Measurements from ENCODE around the gene RPL5. TPM values are rescaled to one million over a fixed set of nuclear protein-coding genes. Genes with fewer than 3 reads are reported as not detected.
"Not testable (repeated sequence)": the region's sequence is repeated elsewhere in the genome, so short reads cannot be mapped to it uniquely, and the experiment has no call there.

Gene RPL5
- total RNA-seq, 1 experiment from 2014 or later: 1,480 TPM

GRCh38 chr1:92831762-92832536 is at the start of gene RPL5 (continued):
- TF ChIP-seq MAX (IDR thresholded peaks at IDR 0.05) (peak; percentile 99), SP1 (IDR thresholded peaks at IDR 0.05; ENCODE audit: low read depth) (peak; percentile 85), ZFX (IDR thresholded peaks at IDR 0.05) (peak; percentile 94), ELF1 (IDR thresholded peaks at IDR 0.05; ENCODE audit: borderline replicate concordance, low read depth) (no peak), FOSL1 (IDR thresholded peaks at IDR 0.05; ENCODE audit: low read depth) (no peak), EZH2phosphoT487 (IDR thresholded peaks at IDR 0.05; ENCODE audit: borderline replicate concordance) (no peak), ATF3 (IDR thresholded peaks at IDR 0.05) (no peak), SIN3A (IDR thresholded peaks at IDR 0.05; ENCODE audit: low read depth) (peak; percentile 96)

- CTCF ChIA-PET: interaction anchor here (1.0 kb wide), 1 partner anchor 35 kb away, joined by 3 read pairs; no protein-coding TSS in a partner anchor
- H3K36me3 ChIP-seq (ENCODE audit: control insufficient read depth in 1 of 2, insufficient read depth in 2 of 2, low read length in 2 of 2); H3K9me3 ChIP-seq (ENCODE audit: control insufficient read depth in 1 of 2, insufficient read depth in 1 of 2, low read depth in 1 of 2, low read length in 2 of 2); H3K9me2 ChIP-seq (ENCODE audit: insufficient read depth); DNase-seq (ENCODE audit: low read depth, low spot score); H4K20me1 ChIP-seq (ENCODE audit: insufficient read depth); H3K27me3 ChIP-seq (ENCODE audit: insufficient read depth, low read length); H2AFZ ChIP-seq (ENCODE audit: low read depth, low read length, poor library complexity, severe bottlenecking); ATAC-seq; RAD21 ChIA-PET (ENCODE audit: low non-redundant PET in 1 of 2, low total read pairs in 2 of 2, uncharacterized antibody in 2 of 2, unreplicated experiment in 2 of 2); H3K27ac ChIP-seq (ENCODE audit: low read depth, low read length); BruUV-seq (replicated peaks); intact Hi-C loops (cut with micrococcal nuclease): not testable (repeated sequence)
- peak overlapping the region; percentile 83; the same call in 1 of the 2 replicates for H3K9ac ChIP-seq (ENCODE audit: low read length)
- peaks cover 47% of the 10 kb centered on the region for H3K79me2 ChIP-seq (ENCODE audit: insufficient read depth, low read length)
- peak overlapping the region; percentile 99 for H3K4me2 ChIP-seq (ENCODE audit: low read length)
- peak overlapping the region; percentile 81 to 83 for H3K4me3 ChIP-seq (replicated peaks in 1 of 2; ENCODE audit: low read depth in 1 of 2, low read length in 2 of 2)
- POLR2A ChIA-PET: interaction anchor here (0.6 to 0.7 kb wide), 2 partner anchors 28 to 51 kb away, joined by 3 to 4 read pairs; no protein-coding TSS in a partner anchor
- H3K4me1 ChIP-seq (ENCODE audit: control insufficient read depth in 1 of 2, insufficient read depth in 2 of 2, low read length in 2 of 2): peaks cover 4 to 17% of the 10 kb centered on the region in 2 experiments; a peak in 3 of 4 replicates
Observed at GRCh38 chr1:92783550-92783949, 48.3 kb upstream of the RPL5 start.

All from HCT116 (cell line).